Midbrain (tissue), 1 donor: ENCODE data around the gene SNX3.
A peak's percentile ranks its signal among the peaks of the same experiment; 100 is the strongest.
"Not testable (repeated sequence)": the region's sequence is repeated elsewhere in the genome, so short reads cannot be mapped to it uniquely, and the experiment has no call there.

Experiments used
- DNase-seq: peaks from one replicate; lab custom pipeline; 2025; lab: John Stamatoyannopoulos, UW

Gene SNX3

GRCh38 chr6:108260809-108261569 lies at the start of gene SNX3:
TSS of gene SNX3 (minus strand) at chr6:108261040. CDS start at chr6:108260921, 119 bp downstream.
- peak; percentile 94 for DNase-seq

- DNase-seq, result no peak
These were observed 49.0 kb upstream of the SNX3 start for GRCh38 chr6:108309844-108310243.

GRCh38 chr6:108308641-108309040 lies 47.8 kb upstream of the SNX3 start:
- not testable (repeated sequence) for DNase-seq

GRCh38 chr6:108304646-108305045 lies 43.8 kb upstream of the SNX3 start:
- DNase-seq, result no peak

- DNase-seq, result no peak
These were observed 41.5 kb upstream of the SNX3 start for GRCh38 chr6:108302386-108302785.

- no peak for DNase-seq
These were observed 34.8 kb upstream of the SNX3 start for GRCh38 chr6:108295676-108296075.

- DNase-seq, result peak; percentile 92
These were observed 34.1 kb upstream of the SNX3 start, which contains the start of gene AFG1L for GRCh38 chr6:108294727-108295625. TSS of gene AFG1L (plus strand) at chr6:108295054. CDS start at chr6:108295080, 26 bp downstream.

GRCh38 chr6:108294297-108294726 lies 33.5 kb upstream of the SNX3 start:
- no peak for DNase-seq

- DNase-seq, result no peak
These were observed 32.9 kb upstream of the SNX3 start for GRCh38 chr6:108293527-108294296.

- DNase-seq, result not testable (repeated sequence)
These were observed 31.7 kb upstream of the SNX3 start for GRCh38 chr6:108292561-108292960.

- no peak for DNase-seq
These were observed 30.3 kb upstream of the SNX3 start for GRCh38 chr6:108291091-108291490.

GRCh38 chr6:108288742-108289141 lies 27.9 kb upstream of the SNX3 start:
- DNase-seq, result no peak

- no peak for DNase-seq
These were observed 26.5 kb upstream of the SNX3 start for GRCh38 chr6:108287373-108287772.

- DNase-seq, result no peak
These were observed 25.5 kb upstream of the SNX3 start for GRCh38 chr6:108286366-108286765.

- DNase-seq, result no peak
These were observed 24.5 kb upstream of the SNX3 start for GRCh38 chr6:108285381-108285780.

GRCh38 chr6:108277831-108278230 lies 17.0 kb upstream of the SNX3 start:
- no peak for DNase-seq

- no peak for DNase-seq
These were observed 16.5 kb upstream of the SNX3 start for GRCh38 chr6:108277295-108277694.

GRCh38 chr6:108275976-108276375 lies 15.1 kb upstream of the SNX3 start:
- DNase-seq, result no peak

GRCh38 chr6:108274546-108274945 lies 13.7 kb upstream of the SNX3 start:
- DNase-seq, result no peak

GRCh38 chr6:108269955-108270354 lies 9.1 kb upstream of the SNX3 start:
- not testable (repeated sequence) for DNase-seq

- DNase-seq, result no peak
These were observed 8.0 kb upstream of the SNX3 start for GRCh38 chr6:108268845-108269244.

GRCh38 chr6:108263371-108263770 lies 2.5 kb upstream of the SNX3 start:
- no peak for DNase-seq
